Activated CD8-positive, alpha-beta T cell treated with anti-CD3 and anti-CD28 coated beads, Interleukin-2, amount 10 ng/mL, durations not matched to agents 7 days and 5 days (primary cell): Measurements from ENCODE around the gene EAF2. TPM values are rescaled to one million over a fixed set of nuclear protein-coding genes. Genes with fewer than 3 reads are reported as not detected.

Experiments
- ATAC-seq: fragments of 150-1000 bp; cut with Tn5 transposase; one replicate; pipeline ENCODE4 v1.10.0; 2021; ENCODE audit warnings: moderate library complexity
- CTCF ChIA-PET: fragments of 350-600 bp; sonication (Branson Sonifier 250); formaldehyde crosslinking; loops from one replicate; lab custom pipeline; 2021; ENCODE audit warnings: antibody characterized with exemption; lab: Charles Lee
- POLR2A ChIA-PET: fragments of 350-600 bp; sonication (Branson Sonifier 250); formaldehyde crosslinking; loops from one replicate; lab custom pipeline; 2021; ENCODE audit warnings: antibody characterized with exemption; lab: Charles Lee
- DNase-seq: peaks from one replicate; pipeline ENCODE4 v3.0.0-alpha.2; 2020
- H3K27ac Mint-ChIP-seq: one replicate; pipeline ENCODE4 v1.8.0; 2021; ENCODE audit warnings: mild to moderate bottlenecking, mixed read lengths
- H3K27me3 Mint-ChIP-seq: one replicate; pipeline ENCODE4 v1.8.0; 2021; ENCODE audit warnings: low read depth, mixed read lengths
- H3K36me3 Mint-ChIP-seq: one replicate; pipeline ENCODE4 v1.8.0; 2021; ENCODE audit warnings: low read depth, mixed read lengths
- H3K4me1 Mint-ChIP-seq: one replicate; pipeline ENCODE4 v1.8.0; 2021; ENCODE audit warnings: low read depth, mixed read lengths
- H3K4me3 Mint-ChIP-seq: one replicate; pipeline ENCODE4 v1.8.0; 2021; ENCODE audit warnings: mild to moderate bottlenecking, mixed read lengths
- H3K9me3 Mint-ChIP-seq: one replicate; pipeline ENCODE4 v1.8.0; 2022; ENCODE audit warnings: mixed read lengths; ENCODE audit not compliant: insufficient read depth
- total RNA-seq, 2 experiments: library from RNA; stranded (reverse); gene quantifications; one replicate each; pipeline ENCODE4 v1.2.3, GENCODE V29; 2021

The EAF2 gene
- 10 to 100 TPM; 12.8 to 13.1 TPM for total RNA-seq

DNA sequence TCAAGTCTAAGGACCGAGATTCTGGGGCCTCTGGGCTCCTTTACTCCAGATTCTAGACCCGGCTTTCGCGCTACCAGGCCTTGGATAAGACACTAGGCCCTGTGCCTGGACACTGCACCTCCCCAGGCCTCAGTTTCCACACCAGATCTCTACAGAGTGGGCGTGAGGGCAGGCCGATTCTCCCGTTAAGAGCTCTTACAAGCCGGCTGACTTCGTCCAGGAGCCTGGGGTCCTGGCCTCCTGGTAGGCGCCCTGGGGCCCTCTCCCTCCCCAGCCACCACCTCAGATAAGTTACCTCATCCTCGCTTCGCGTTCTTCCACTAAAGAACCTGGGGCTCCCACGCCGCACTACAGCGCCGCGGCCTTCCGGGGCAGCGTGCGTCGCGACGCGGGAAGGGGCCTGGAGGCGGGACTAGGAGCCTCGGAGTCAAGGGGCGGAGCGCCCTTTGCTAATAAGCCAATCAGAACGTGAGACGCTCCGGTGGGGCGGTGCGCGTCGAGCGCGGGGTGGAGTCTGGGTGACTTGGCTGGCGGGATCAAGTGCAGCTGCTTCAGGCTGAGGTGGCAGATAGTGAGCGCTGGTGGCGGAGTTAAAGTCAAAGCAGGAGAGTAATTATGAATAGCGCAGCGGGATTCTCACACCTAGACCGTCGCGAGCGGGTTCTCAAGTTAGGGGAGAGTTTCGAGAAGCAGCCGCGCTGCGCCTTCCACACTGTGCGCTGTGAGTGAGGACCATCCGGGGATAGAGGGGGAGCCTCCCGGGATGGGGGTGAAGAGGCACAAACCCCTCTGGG is at the start of gene EAF2, which contains the start of gene IQCB1:
TSS of gene EAF2 (plus strand) at position 539 of the 794 bp plus-strand sequence. CDS start at position 616, 77 bp downstream.
TSS of gene IQCB1 (minus strand) at position 390 of the 794 bp plus-strand sequence. CDS start 6,100 bp downstream, outside the sequence.
- ChIA-PET POLR2A (interaction anchor here (0.6 to 1.4 kb wide), 8 partner anchors 11 to 528 kb away, joined by 3 to 7 read pairs (median 3); partner anchors contain the start of gene HCLS1), CTCF (interaction anchor here (0.9 kb wide), 1 partner anchor 424 kb away, joined by 3 read pairs; no protein-coding TSS in a partner anchor)
- Mint-ChIP-seq H3K4me1 (peaks cover 36% of the 10 kb centered on the region), H3K4me3 (peak within 1 kb of the TSS; percentile 84), H3K36me3 (peaks cover 39% of the 10 kb centered on the region), H3K27ac (peak within 1 kb of the TSS; percentile 86), H3K27me3 (no peaks in the 10 kb centered on the region), H3K9me3 (no peaks in the 10 kb centered on the region)
- ATAC-seq, result peak; percentile 99
- DNase-seq, result peak; percentile 96

DNA sequence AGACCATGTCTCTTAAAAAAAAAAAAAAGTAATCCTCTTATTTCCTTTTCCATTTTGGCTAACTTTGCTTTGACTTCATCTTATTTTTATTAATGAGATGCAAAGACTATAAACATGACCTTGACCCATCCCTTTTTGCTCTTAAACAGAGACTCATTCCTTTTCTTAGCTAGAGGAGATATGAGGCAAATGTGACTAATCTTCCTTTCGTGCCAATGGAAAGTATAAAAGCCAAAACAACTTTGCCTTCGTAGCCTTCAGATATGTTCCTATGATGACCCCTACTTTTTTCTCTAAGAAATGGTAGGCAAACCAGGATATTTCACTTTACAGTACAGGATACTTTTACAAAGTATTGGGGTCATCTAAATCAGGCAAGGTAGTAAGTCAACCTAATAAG is 48.5 kb upstream of the EAF2 start:
- no peaks in the 10 kb centered on the region for H3K4me1 Mint-ChIP-seq
- ATAC-seq (no peak), DNase-seq (no peak)
- ChIA-PET POLR2A (interaction anchor here (0.6 kb wide), 1 partner anchor 15 kb away, joined by 4 read pairs; no protein-coding TSS in a partner anchor), CTCF (no interaction called here)
- peak overlapping the region; percentile 5 for H3K27ac Mint-ChIP-seq
- no peaks in the 10 kb centered on the region for H3K9me3 Mint-ChIP-seq
- peaks cover 59% of the 10 kb centered on the region for H3K36me3 Mint-ChIP-seq
- no peak overlapping the region for H3K4me3 Mint-ChIP-seq
- H3K27me3 Mint-ChIP-seq, result no peaks in the 10 kb centered on the region

- Mint-ChIP-seq H3K4me1 (peaks cover 2% of the 10 kb centered on the region), H3K36me3 (peaks cover 45% of the 10 kb centered on the region), H3K27me3 (no peaks in the 10 kb centered on the region), H3K4me3 (no peak overlapping the region), H3K27ac (no peak overlapping the region), H3K9me3 (no peaks in the 10 kb centered on the region)
- CTCF ChIA-PET, result no interaction called here
- DNase-seq (no peak), ATAC-seq (no peak)
- POLR2A ChIA-PET, result no interaction called here
Measured at GRCh38 chr3:121793078-121793477, 41.9 kb upstream of the EAF2 start.

- peaks cover 2% of the 10 kb centered on the region for H3K4me1 Mint-ChIP-seq
- no peak overlapping the region for H3K4me3 Mint-ChIP-seq
- H3K36me3 Mint-ChIP-seq, result peaks cover 34% of the 10 kb centered on the region
- ChIA-PET POLR2A (no interaction called here), CTCF (no interaction called here)
- H3K9me3 Mint-ChIP-seq, result no peaks in the 10 kb centered on the region
- DNase-seq, result no peak
- no peak overlapping the region for H3K27ac Mint-ChIP-seq
- H3K27me3 Mint-ChIP-seq, result no peaks in the 10 kb centered on the region
- ATAC-seq, result no peak
Measured at GRCh38 chr3:121794264-121794983, 40.6 kb upstream of the EAF2 start.

GRCh38 chr3:121796970-121797369 is 38.0 kb upstream of the EAF2 start:
- DNase-seq (no peak), ATAC-seq (no peak)
- no peak overlapping the region for H3K4me3 Mint-ChIP-seq
- H3K27ac Mint-ChIP-seq, result no peak overlapping the region
- H3K4me1 Mint-ChIP-seq, result peaks cover 2% of the 10 kb centered on the region
- no peaks in the 10 kb centered on the region for H3K27me3 Mint-ChIP-seq
- no peaks in the 10 kb centered on the region for H3K9me3 Mint-ChIP-seq
- ChIA-PET CTCF (no interaction called here), POLR2A (no interaction called here)
- peaks cover 31% of the 10 kb centered on the region for H3K36me3 Mint-ChIP-seq

GRCh38 chr3:121800906-121801305 is 34.1 kb upstream of the EAF2 start:
- Mint-ChIP-seq H3K9me3 (no peaks in the 10 kb centered on the region), H3K36me3 (peaks cover 42% of the 10 kb centered on the region), H3K27me3 (no peaks in the 10 kb centered on the region), H3K4me1 (peaks cover 2% of the 10 kb centered on the region), H3K4me3 (no peak overlapping the region), H3K27ac (peak overlapping the region; percentile 26)
- POLR2A ChIA-PET, result no interaction called here
- CTCF ChIA-PET, result interaction anchor here (0.6 to 1.4 kb wide), 2 partner anchors 10 to 26 kb away, joined by 3 read pairs; no protein-coding TSS in a partner anchor
- ATAC-seq (no peak), DNase-seq (no peak)

DNA sequence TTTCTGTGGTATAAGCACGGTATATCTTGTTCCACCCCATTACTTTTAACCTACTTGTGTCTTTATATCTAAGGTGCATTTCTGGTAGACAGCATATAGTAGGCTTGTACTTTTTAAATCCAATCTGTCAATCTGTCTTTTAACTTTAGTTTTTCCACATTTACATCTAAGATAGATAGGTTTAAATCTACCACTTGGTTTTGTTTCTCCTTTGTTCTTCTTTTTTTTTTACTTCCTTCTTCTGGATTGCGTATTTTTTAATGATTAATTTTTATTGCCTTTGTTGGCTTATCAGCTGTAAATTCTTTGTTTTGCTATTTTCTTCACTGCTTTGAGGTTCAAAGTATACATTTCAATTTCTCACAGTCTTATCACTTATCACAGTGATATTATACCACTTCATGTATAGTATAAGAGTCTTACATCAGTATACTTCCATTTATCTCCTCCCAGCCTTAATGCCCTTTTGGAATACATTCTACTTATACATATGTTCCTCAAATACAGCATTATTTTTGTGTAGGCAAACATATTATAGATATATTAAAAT is 31.2 kb upstream of the EAF2 start:
- no peak overlapping the region for H3K27ac Mint-ChIP-seq

DNA sequence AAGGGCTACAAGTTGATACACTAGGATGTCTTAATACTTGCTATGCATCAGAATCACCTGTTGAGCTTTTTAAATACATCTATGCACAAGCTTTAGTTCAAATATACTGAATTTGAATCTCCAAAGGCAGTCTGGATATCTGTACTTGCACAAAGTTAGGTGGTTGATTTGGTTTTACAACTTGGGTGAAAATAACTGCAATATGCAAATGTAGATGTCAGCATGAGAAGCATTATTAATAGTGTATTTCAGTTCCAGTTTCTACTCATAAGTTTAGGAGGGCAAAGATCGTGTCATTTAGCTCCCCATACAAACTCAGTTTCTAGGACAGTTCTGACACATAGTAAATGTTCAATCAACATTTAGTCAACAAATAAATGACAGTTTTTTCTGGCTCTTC is 25.8 kb upstream of the EAF2 start:
- DNase-seq, result no peak
- ATAC-seq, result no peak
- no peaks in the 10 kb centered on the region for H3K27me3 Mint-ChIP-seq
- POLR2A ChIA-PET, result no interaction called here
- peaks cover 4% of the 10 kb centered on the region for H3K4me1 Mint-ChIP-seq
- H3K36me3 Mint-ChIP-seq, result peaks cover 50% of the 10 kb centered on the region
- H3K4me3 Mint-ChIP-seq, result no peak overlapping the region
- no peak overlapping the region for H3K27ac Mint-ChIP-seq
- CTCF ChIA-PET, result interaction anchor here (1.2 kb wide), 1 partner anchor 26 kb away, joined by 3 read pairs; no protein-coding TSS in a partner anchor
- H3K9me3 Mint-ChIP-seq, result no peaks in the 10 kb centered on the region

More for the DNA sequence above, 31.2 kb upstream of the EAF2 start:
- H3K36me3 Mint-ChIP-seq, result peaks cover 47% of the 10 kb centered on the region
- POLR2A ChIA-PET, result no interaction called here
- CTCF ChIA-PET, result no interaction called here
- no peak for ATAC-seq
- H3K4me3 Mint-ChIP-seq, result no peak overlapping the region
- no peaks in the 10 kb centered on the region for H3K4me1 Mint-ChIP-seq
- no peaks in the 10 kb centered on the region for H3K27me3 Mint-ChIP-seq
- H3K9me3 Mint-ChIP-seq, result no peaks in the 10 kb centered on the region
- no peak for DNase-seq

- ChIA-PET CTCF (interaction anchor here (1.2 kb wide), 1 partner anchor 11 kb away, joined by 5 read pairs; no protein-coding TSS in a partner anchor), POLR2A (no interaction called here)
- no peak overlapping the region for H3K4me3 Mint-ChIP-seq
- H3K27ac Mint-ChIP-seq, result peak overlapping the region; percentile 68
- ATAC-seq (peak; percentile 53), DNase-seq (no peak)
- peaks cover 22% of the 10 kb centered on the region for H3K4me1 Mint-ChIP-seq
- H3K36me3 Mint-ChIP-seq, result peaks cover 71% of the 10 kb centered on the region
- H3K9me3 Mint-ChIP-seq, result peaks cover 3% of the 10 kb centered on the region
- H3K27me3 Mint-ChIP-seq, result no peaks in the 10 kb centered on the region
Measured at GRCh38 chr3:121817753-121818152, 17.3 kb upstream of the EAF2 start.

- Mint-ChIP-seq H3K4me3 (no peak overlapping the region), H3K27ac (no peak overlapping the region)
- CTCF ChIA-PET, result interaction anchor here (1.2 kb wide), 1 partner anchor 10 kb away, joined by 5 read pairs; no protein-coding TSS in a partner anchor
Measured at GRCh38 chr3:121818578-121818977, 16.4 kb upstream of the EAF2 start.

DNA sequence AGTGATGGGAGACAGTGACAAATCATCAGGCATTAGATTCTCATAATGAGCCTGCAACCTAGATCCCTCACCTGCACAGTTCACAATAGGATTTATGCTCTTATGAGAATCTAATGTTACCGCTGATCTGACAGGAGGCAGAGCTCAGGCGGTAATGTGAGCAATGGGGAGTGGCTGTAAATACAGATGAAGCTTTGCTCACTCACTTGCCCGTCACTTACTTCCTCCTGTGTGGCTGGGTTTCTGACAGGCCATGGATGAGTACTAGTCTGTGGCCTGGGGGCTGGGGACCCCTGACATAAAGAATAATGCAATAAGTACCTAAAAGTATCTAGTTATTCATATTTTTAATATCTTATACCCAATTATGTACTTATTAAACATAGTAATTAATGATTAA is 15.8 kb upstream of the EAF2 start:
- CTCF ChIA-PET, result no interaction called here
- peaks cover 10% of the 10 kb centered on the region for H3K9me3 Mint-ChIP-seq
- DNase-seq, result no peak
- no peak overlapping the region for H3K4me3 Mint-ChIP-seq
- no peaks in the 10 kb centered on the region for H3K27me3 Mint-ChIP-seq
- POLR2A ChIA-PET, result no interaction called here
- H3K4me1 Mint-ChIP-seq, result peaks cover 18% of the 10 kb centered on the region
- no peak for ATAC-seq
- H3K36me3 Mint-ChIP-seq, result peaks cover 80% of the 10 kb centered on the region
- H3K27ac Mint-ChIP-seq, result no peak overlapping the region

More at GRCh38 chr3:121818578-121818977, 16.4 kb upstream of the EAF2 start:
- ATAC-seq (no peak), DNase-seq (no peak)
- peaks cover 10% of the 10 kb centered on the region for H3K9me3 Mint-ChIP-seq
- peaks cover 78% of the 10 kb centered on the region for H3K36me3 Mint-ChIP-seq
- no peaks in the 10 kb centered on the region for H3K27me3 Mint-ChIP-seq
- POLR2A ChIA-PET, result no interaction called here
- peaks cover 18% of the 10 kb centered on the region for H3K4me1 Mint-ChIP-seq
